PC-9 (cell line): ENCODE results near the gene VWA8. TPM values are rescaled to one million over a fixed set of nuclear protein-coding genes. Genes with fewer than 3 reads are reported as not detected.

Experiments used
- BruUV-seq: library from RNA; stranded (reverse); fragments of 400-500 nt; replicated peaks from 2 replicates; lab custom pipeline; 2021; lab: Mats Ljungman, UMichigan
- CTCF ChIA-PET: fragments of 300-600 bp; sonication (Branson Sonifier 250); formaldehyde crosslinking; loops from one replicate; lab custom pipeline; 2022; ENCODE audit warnings: antibody characterized with exemption; lab: Charles Lee
- POLR2A ChIA-PET: fragments of 300-600 bp; sonication (Branson Sonifier 250); formaldehyde crosslinking; loops from one replicate; lab custom pipeline; 2022; ENCODE audit warnings: antibody characterized with exemption; ENCODE audit not compliant: unreplicated experiment; lab: Charles Lee
- DNase-seq, 2 experiments: peaks; one replicate each; pipeline versions ENCODE4 v3.0.0 to v3.0.0-alpha.2; 2015 to 2022; ENCODE audit warnings: mixed read lengths in 1 of 2
- H2AFZ ChIP-seq: fragments of 200-600 bp; sonication (generic); 2 replicates; pipeline ENCODE4 v1.8.1; 2017; ENCODE audit warnings: antibody characterized with exemption
- H3F3A ChIP-seq: fragments of 200-600 bp; sonication (generic); 2 replicates; pipeline ENCODE4 v1.8.1; 2017; ENCODE audit warnings: antibody characterized with exemption, mild to moderate bottlenecking, low read depth; ENCODE audit not compliant: insufficient read depth
- H3K27ac ChIP-seq: fragments of 200-600 bp; sonication (generic); 2 replicates; pipeline ENCODE4 v1.6.1; 2016; ENCODE audit warnings: mixed run types
- H3K27me3 ChIP-seq: fragments of 200-600 bp; sonication (generic); 2 replicates; pipeline ENCODE4 v1.6.1; 2016; ENCODE audit warnings: low read depth, mixed run types; ENCODE audit not compliant: insufficient read depth
- H3K36me3 ChIP-seq: fragments of 200-600 bp; sonication (generic); 2 replicates; pipeline ENCODE4 v1.6.1; 2016; ENCODE audit warnings: low read depth, mixed run types
- H3K4me1 ChIP-seq: fragments of 200-600 bp; sonication (generic); replicated peaks from 2 replicates; pipeline ENCODE4 v1.6.1; 2016; ENCODE audit warnings: mixed run types; ENCODE audit not compliant: insufficient read depth
- H3K4me2 ChIP-seq: fragments of 200-600 bp; sonication (generic); 2 replicates; pipeline ENCODE4 v1.6.1; 2017; ENCODE audit warnings: mixed run types
- H3K4me3 ChIP-seq: fragments of 200-600 bp; sonication (generic); 2 replicates; pipeline ENCODE4 v1.6.1; 2016; ENCODE audit warnings: mixed run types
- H3K79me2 ChIP-seq: fragments of 200-600 bp; sonication (generic); 2 replicates; pipeline ENCODE4 v1.6.1; 2017; ENCODE audit warnings: low read depth, mixed run types
- H3K9me2 ChIP-seq: fragments of 200-600 bp; sonication (generic); 2 replicates; pipeline ENCODE4 v1.8.1; 2017; ENCODE audit warnings: mild to moderate bottlenecking; ENCODE audit not compliant: insufficient read depth
- H3K9me3 ChIP-seq: fragments of 200-600 bp; sonication (generic); 2 replicates; pipeline ENCODE4 v1.8.1; 2016; ENCODE audit warnings: low read depth; ENCODE audit not compliant: insufficient read depth
- H4K20me1 ChIP-seq: fragments of 200-600 bp; sonication (generic); 2 replicates; pipeline ENCODE4 v1.8.1; 2017; ENCODE audit not compliant: insufficient read depth
- EZH2 ChIP-seq: fragments of 200-600 bp; sonication (generic); IDR thresholded peaks from 2 replicates; pipeline ENCODE4 v1.8.0; 2017; ENCODE audit warnings: antibody characterized with exemption, low read depth
- intact Hi-C: fragments of 100-400 bp; cut with micrococcal nuclease; formaldehyde crosslinking; loops from one replicate; pipeline ENCODE4 v1.10.0; 2022; ENCODE audit not compliant: unreplicated experiment
- total RNA-seq: library from RNA; stranded (reverse); gene quantifications from 2 replicates; pipeline ENCODE4 v1.2.3, GENCODE V29; 2021
- TF ChIP-seq, protein P1 (sequence below): fragments of 200-600 bp; sonication (generic); conservative IDR thresholded peaks from 2 replicates; pipeline ENCODE4 v1.6.1; 2017; ENCODE audit warnings: mixed run types, antibody characterized with exemption, mild to moderate bottlenecking, moderate library complexity

VWA8 gene
- total RNA-seq, 1 experiment from 2014 or later = 14.1 TPM

DNA sequence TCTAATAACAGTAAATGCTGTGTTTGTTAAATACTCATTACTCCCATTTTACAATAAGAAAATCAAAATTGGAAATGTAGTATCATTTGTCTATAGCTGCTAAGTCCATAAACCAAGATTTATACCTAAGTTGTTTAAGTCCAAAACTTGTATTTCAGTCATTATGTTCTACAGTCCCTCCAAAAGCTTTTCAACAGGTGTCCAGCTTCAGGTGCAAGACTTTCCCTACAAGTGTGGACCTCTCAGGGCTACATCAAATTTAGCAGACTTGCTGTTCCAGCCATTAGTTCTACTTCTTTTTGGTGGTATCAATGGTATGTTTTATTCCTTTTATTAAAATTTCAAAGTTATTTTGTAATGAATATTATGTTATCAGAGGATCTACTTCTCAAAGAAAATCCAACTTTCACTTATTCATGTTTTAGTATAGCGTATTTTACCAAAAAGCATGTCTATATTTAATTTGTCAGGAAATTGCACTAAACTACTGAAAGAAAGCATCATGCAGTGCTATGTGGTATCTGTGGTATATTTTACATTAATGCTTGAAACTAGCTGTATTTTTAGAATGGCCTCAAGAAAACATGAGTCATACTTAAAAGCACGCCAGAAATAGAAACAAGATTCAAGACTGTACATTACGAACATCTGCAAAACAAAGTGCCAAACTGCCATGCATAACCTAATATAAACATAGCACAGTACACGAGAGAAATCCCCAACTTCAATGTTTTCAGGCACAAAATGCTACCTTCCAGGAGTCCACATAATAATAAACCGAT lies 44.5 kb downstream of the VWA8 start:
- intact Hi-C loops = no loop called here
- no peaks in the 10 kb centered on the region for H3K9me3 ChIP-seq
- H4K20me1 ChIP-seq = no peaks in the 10 kb centered on the region
- CTCF ChIA-PET = no interaction called here
- no peaks in the 10 kb centered on the region for H3K4me1 ChIP-seq
- no peaks in the 10 kb centered on the region for H3K27me3 ChIP-seq
- TF ChIP-seq, protein P1, sequence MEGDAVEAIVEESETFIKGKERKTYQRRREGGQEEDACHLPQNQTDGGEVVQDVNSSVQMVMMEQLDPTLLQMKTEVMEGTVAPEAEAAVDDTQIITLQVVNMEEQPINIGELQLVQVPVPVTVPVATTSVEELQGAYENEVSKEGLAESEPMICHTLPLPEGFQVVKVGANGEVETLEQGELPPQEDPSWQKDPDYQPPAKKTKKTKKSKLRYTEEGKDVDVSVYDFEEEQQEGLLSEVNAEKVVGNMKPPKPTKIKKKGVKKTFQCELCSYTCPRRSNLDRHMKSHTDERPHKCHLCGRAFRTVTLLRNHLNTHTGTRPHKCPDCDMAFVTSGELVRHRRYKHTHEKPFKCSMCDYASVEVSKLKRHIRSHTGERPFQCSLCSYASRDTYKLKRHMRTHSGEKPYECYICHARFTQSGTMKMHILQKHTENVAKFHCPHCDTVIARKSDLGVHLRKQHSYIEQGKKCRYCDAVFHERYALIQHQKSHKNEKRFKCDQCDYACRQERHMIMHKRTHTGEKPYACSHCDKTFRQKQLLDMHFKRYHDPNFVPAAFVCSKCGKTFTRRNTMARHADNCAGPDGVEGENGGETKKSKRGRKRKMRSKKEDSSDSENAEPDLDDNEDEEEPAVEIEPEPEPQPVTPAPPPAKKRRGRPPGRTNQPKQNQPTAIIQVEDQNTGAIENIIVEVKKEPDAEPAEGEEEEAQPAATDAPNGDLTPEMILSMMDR = no peak
- TF ChIP-seq EZH2 = no peak
- no peak overlapping the region for H2AFZ ChIP-seq
- H3K4me2 ChIP-seq = no peak overlapping the region
- no peak overlapping the region for H3K4me3 ChIP-seq
- DNase-seq = no peak
- BruUV-seq = no TSS peak
- no peaks in the 10 kb centered on the region for H3K79me2 ChIP-seq
- H3K27ac ChIP-seq = no peak overlapping the region
- no peaks in the 10 kb centered on the region for H3F3A ChIP-seq
- no peaks in the 10 kb centered on the region for H3K9me2 ChIP-seq
- H3K36me3 ChIP-seq = no peaks in the 10 kb centered on the region
- POLR2A ChIA-PET = no interaction called here

DNA sequence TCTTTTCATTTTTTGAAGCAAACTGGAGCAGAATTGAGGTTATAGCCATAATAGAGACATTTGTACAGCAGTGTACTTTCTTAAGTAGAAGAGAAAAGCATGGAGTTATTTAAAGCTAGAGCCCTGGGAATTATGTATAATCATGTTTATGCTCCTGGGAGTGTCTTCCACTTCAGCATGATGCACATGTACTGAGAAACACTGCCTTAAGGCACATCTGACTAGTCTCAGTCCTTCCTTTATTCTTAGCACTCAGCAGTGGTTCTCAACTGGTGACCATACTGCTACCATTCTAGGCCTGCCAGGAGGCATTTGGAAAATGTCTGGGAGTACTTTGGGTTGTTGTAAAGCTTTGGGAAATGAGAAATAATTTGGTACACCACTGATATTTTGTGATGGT lies 45.8 kb downstream of the VWA8 start:
- Histone ChIP-seq H3K9me3 (no peaks in the 10 kb centered on the region), H4K20me1 (no peaks in the 10 kb centered on the region), H3K27me3 (no peaks in the 10 kb centered on the region), H3K79me2 (no peaks in the 10 kb centered on the region), H3K4me3 (no peak overlapping the region), H3F3A (no peaks in the 10 kb centered on the region), H3K36me3 (no peaks in the 10 kb centered on the region), H3K4me2 (no peak overlapping the region), H3K4me1 (no peaks in the 10 kb centered on the region), H3K9me2 (no peaks in the 10 kb centered on the region), H2AFZ (no peak overlapping the region), H3K27ac (no peak overlapping the region)
- CTCF ChIA-PET = no interaction called here
- no peak for DNase-seq
- intact Hi-C loops = no loop called here
- TF ChIP-seq EZH2 = no peak
- TF ChIP-seq, protein P1 = no peak
- no TSS peak for BruUV-seq
- POLR2A ChIA-PET = no interaction called here

DNA sequence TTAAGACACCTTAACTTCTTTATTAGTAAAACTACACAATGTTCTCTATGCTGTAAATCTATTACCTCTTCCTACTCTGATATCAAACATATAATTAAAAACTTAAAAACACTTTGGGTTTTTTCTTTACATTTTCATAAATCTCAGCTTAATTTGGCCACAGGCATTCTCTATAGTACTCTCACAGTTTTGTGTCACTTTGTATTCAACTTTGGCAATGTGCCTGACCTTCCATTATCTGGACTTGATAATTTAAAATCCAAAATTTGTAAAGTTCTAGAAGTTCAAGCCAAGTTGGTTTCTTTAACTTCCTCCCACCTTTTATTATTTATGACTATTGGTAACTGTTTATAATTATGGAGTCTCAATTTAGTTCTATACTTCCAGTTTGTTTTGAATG lies 46.4 kb downstream of the VWA8 start:
- no peaks in the 10 kb centered on the region for H3K4me1 ChIP-seq
- no peak overlapping the region for H3K4me3 ChIP-seq
- H2AFZ ChIP-seq = no peak overlapping the region
- CTCF ChIA-PET = no interaction called here
- H3F3A ChIP-seq = no peaks in the 10 kb centered on the region
- no peak overlapping the region for H3K4me2 ChIP-seq
- H3K9me2 ChIP-seq = no peaks in the 10 kb centered on the region
- POLR2A ChIA-PET = no interaction called here
- H4K20me1 ChIP-seq = no peaks in the 10 kb centered on the region
- intact Hi-C loops = no loop called here
- BruUV-seq = no TSS peak
- DNase-seq = no peak
- no peaks in the 10 kb centered on the region for H3K27me3 ChIP-seq
- TF ChIP-seq EZH2 = no peak
- TF ChIP-seq, protein P1 = no peak
- H3K27ac ChIP-seq = no peak overlapping the region
- H3K79me2 ChIP-seq = no peaks in the 10 kb centered on the region
- no peaks in the 10 kb centered on the region for H3K36me3 ChIP-seq
- H3K9me3 ChIP-seq = no peaks in the 10 kb centered on the region
